Right lobe of liver (tissue), 4 donors: ENCODE results near the gene PLA2G5.

Experiments used
- POLR2A ChIP-seq: fragments of 450-650 bp; IDR thresholded peaks from one replicate; pipeline ENCODE4 v1.6.1; 2017; ENCODE audit warnings: antibody characterized with exemption, mild to moderate bottlenecking
- TF ChIP-seq, protein P1 (sequence below), 4 donors: fragments of 200-600 bp in 3 of 4; fragments of 450-650 bp in 1 of 4; IDR thresholded peaks; one replicate each; pipeline versions ENCODE4 v1.5.1 to v1.8.0; 2016 to 2022; ENCODE audit warnings: antibody characterized with exemption in 4 of 4, mild to moderate bottlenecking in 2 of 4
- donor health status: DM: no; HTN: no; CAD: no.
- donor health status: DM: no; HTN: no; CAD: no.
- donor health status: DM: no; HTN: yes; CAD: no.

DNA sequence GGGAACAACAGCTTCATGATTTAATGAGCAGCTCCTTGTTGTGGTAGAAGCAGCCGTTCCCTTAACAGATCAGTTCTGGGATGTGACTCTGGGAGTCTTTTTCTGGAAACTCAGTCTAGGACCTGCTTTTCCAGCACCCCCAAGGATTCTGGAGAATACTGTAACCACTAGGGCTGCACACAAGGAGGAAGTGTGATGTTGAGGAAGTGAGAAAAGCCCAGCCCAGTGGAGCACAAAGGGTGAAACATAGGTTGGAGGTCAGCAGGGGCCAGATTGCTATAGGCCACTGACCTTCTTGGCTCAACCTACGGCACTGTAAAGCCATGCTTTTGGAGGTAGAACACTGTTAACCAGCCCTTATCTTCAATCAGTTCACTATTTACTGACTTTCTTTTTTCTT, 10.1 kb upstream of the PLA2G5 start:
- TF ChIP-seq, protein P1, sequence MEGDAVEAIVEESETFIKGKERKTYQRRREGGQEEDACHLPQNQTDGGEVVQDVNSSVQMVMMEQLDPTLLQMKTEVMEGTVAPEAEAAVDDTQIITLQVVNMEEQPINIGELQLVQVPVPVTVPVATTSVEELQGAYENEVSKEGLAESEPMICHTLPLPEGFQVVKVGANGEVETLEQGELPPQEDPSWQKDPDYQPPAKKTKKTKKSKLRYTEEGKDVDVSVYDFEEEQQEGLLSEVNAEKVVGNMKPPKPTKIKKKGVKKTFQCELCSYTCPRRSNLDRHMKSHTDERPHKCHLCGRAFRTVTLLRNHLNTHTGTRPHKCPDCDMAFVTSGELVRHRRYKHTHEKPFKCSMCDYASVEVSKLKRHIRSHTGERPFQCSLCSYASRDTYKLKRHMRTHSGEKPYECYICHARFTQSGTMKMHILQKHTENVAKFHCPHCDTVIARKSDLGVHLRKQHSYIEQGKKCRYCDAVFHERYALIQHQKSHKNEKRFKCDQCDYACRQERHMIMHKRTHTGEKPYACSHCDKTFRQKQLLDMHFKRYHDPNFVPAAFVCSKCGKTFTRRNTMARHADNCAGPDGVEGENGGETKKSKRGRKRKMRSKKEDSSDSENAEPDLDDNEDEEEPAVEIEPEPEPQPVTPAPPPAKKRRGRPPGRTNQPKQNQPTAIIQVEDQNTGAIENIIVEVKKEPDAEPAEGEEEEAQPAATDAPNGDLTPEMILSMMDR (IDR thresholded peaks at IDR 0.05): no peak
- no peak for TF ChIP-seq POLR2A
